ENCODE results near the gene ACSF3.

DNA sequence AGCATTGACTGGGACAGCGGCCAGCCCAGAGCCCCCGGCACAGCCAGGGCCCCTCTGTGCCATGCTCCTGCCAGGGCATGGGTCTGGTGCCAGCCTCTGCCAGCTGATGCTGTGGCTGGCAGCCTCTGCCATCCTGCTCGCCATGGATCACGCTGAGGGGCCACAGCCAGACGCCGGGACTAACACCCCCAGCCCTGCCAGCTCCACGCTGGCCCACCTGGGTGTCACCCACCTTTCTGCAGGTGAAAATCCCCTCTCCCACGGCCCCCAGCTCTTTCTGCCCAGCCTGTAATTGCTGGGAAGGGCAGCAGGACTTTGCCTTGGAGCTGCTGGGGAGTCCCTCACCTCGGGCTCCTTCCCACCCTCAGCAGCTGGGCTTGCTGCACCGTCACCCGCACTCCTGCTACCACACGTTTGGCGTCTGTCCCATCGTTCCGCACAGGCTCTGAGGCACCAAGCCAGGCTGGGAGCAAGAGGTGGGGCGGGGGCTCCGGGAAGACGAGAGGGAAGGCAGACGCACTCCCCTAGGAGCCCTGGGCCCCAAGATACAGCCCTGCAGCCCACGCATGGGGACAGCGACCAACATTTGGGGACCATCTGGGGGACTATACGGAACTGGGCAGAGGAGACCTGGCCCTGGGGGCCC, 42.0 kb upstream of the ACSF3 start:
- TF ChIP-seq RARB (CRISPR knock-in tag; IDR thresholded peaks at IDR 0.05) (no peak), ZFP30 (CRISPR knock-in tag; IDR thresholded peaks at IDR 0.05) (no peak), PATZ1 (CRISPR knock-in tag; IDR thresholded peaks at IDR 0.05; ENCODE audit: borderline replicate concordance) (no peak), ZNF565 (CRISPR knock-in tag; conservative IDR thresholded peaks at IDR 0.05; ENCODE audit: low read depth) (no peak), TOX (CRISPR knock-in tag; IDR thresholded peaks at IDR 0.05; ENCODE audit: borderline replicate concordance) (no peak), PPARA (CRISPR knock-in tag; IDR thresholded peaks at IDR 0.05; ENCODE audit: borderline replicate concordance) (no peak), ARNTL (CRISPR knock-in tag; IDR thresholded peaks at IDR 0.05; ENCODE audit: borderline replicate concordance, low read depth) (no peak), GLIS3 (CRISPR knock-in tag; IDR thresholded peaks at IDR 0.05) (no peak), BACH2 (CRISPR knock-in tag; IDR thresholded peaks at IDR 0.05; ENCODE audit: borderline replicate concordance) (no peak), ZFP3 (CRISPR knock-in tag; IDR thresholded peaks at IDR 0.05) (no peak), POU6F1 (CRISPR knock-in tag; IDR thresholded peaks at IDR 0.05; ENCODE audit: borderline replicate concordance, low read depth) (no peak)
- TF ChIP-seq, protein P1, sequence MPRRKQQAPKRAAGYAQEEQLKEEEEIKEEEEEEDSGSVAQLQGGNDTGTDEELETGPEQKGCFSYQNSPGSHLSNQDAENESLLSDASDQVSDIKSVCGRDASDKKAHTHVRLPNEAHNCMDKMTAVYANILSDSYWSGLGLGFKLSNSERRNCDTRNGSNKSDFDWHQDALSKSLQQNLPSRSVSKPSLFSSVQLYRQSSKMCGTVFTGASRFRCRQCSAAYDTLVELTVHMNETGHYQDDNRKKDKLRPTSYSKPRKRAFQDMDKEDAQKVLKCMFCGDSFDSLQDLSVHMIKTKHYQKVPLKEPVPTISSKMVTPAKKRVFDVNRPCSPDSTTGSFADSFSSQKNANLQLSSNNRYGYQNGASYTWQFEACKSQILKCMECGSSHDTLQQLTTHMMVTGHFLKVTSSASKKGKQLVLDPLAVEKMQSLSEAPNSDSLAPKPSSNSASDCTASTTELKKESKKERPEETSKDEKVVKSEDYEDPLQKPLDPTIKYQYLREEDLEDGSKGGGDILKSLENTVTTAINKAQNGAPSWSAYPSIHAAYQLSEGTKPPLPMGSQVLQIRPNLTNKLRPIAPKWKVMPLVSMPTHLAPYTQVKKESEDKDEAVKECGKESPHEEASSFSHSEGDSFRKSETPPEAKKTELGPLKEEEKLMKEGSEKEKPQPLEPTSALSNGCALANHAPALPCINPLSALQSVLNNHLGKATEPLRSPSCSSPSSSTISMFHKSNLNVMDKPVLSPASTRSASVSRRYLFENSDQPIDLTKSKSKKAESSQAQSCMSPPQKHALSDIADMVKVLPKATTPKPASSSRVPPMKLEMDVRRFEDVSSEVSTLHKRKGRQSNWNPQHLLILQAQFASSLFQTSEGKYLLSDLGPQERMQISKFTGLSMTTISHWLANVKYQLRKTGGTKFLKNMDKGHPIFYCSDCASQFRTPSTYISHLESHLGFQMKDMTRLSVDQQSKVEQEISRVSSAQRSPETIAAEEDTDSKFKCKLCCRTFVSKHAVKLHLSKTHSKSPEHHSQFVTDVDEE (CRISPR knock-in tag; IDR thresholded peaks at IDR 0.05), result no peak

All from SK-N-SH treated with all-trans-retinoic acid at 6 μM for 48 hours (cell line).